GM23338 (cell line): ENCODE results near the gene LMF1. TPM values are rescaled to one million over a fixed set of nuclear protein-coding genes. Genes with fewer than 3 reads are reported as not detected.

Experiments used
- ATAC-seq: fragments of 200-7000 bp; cut with Tn5 transposase; 3 replicates; pipeline ENCODE4 v1.9.1; 2020
- DNase-seq: peaks from one replicate; pipeline ENCODE4 v3.0.0-alpha.2; 2015; ENCODE audit warnings: low spot score
- H2AFZ ChIP-seq: fragments of 200-600 bp; sonication (generic); 2 replicates; pipeline ENCODE4 v1.8.0; 2016; ENCODE audit warnings: antibody characterized with exemption, mild to moderate bottlenecking, moderate library complexity
- H3F3A ChIP-seq: fragments of 200-600 bp; sonication (generic); replicated peaks from 2 replicates; pipeline ENCODE4 v1.8.0; 2017; ENCODE audit warnings: antibody characterized with exemption, mixed run types, low read depth
- H3K27ac ChIP-seq: fragments of 200-600 bp; sonication (generic); 2 replicates; pipeline ENCODE4 v1.6.1; 2016; ENCODE audit warnings: low read depth
- H3K27me3 ChIP-seq: fragments of 200-600 bp; sonication (generic); 2 replicates; pipeline ENCODE4 v1.8.0; 2016; ENCODE audit warnings: mild to moderate bottlenecking, mixed run types, moderate library complexity; ENCODE audit not compliant: insufficient read depth
- H3K36me3 ChIP-seq: fragments of 200-600 bp; sonication (generic); 2 replicates; pipeline ENCODE4 v1.8.0; 2016; ENCODE audit warnings: mild to moderate bottlenecking; ENCODE audit not compliant: insufficient read depth
- H3K4me1 ChIP-seq: fragments of 200-600 bp; sonication (generic); 2 replicates; pipeline ENCODE4 v1.8.0; 2016; ENCODE audit warnings: mild to moderate bottlenecking, moderate library complexity; ENCODE audit not compliant: insufficient read depth
- H3K4me2 ChIP-seq: fragments of 200-600 bp; sonication (generic); 2 replicates; pipeline ENCODE4 v1.7.1; 2017; ENCODE audit warnings: mixed run types
- H3K4me3 ChIP-seq: fragments of 200-600 bp; sonication (generic); 2 replicates; pipeline ENCODE4 v1.6.1; 2016; ENCODE audit warnings: mixed run types
- H3K79me2 ChIP-seq: fragments of 200-600 bp; sonication (generic); replicated peaks from 2 replicates; pipeline ENCODE4 v1.8.0; 2017; ENCODE audit warnings: mild to moderate bottlenecking; ENCODE audit not compliant: insufficient read depth
- H3K9me2 ChIP-seq: fragments of 200-600 bp; sonication (generic); 2 replicates; pipeline ENCODE4 v1.8.0; 2017; ENCODE audit not compliant: insufficient read depth
- H4K20me1 ChIP-seq: fragments of 200-600 bp; sonication (generic); replicated peaks from 2 replicates; pipeline ENCODE4 v1.8.0; 2017; ENCODE audit warnings: mild to moderate bottlenecking; ENCODE audit not compliant: insufficient read depth
- H3K27ac Mint-ChIP-seq: 2 replicates; pipeline ENCODE4 v1.8.0; 2020; ENCODE audit warnings: inconsistent platforms, mild to moderate bottlenecking, moderate library complexity, mixed read lengths
- H3K27me3 Mint-ChIP-seq: 3 replicates; pipeline ENCODE4 v1.8.0; 2022; ENCODE audit warnings: low read depth, mild to moderate bottlenecking, moderate library complexity, mixed read lengths, inconsistent platforms; ENCODE audit not compliant: insufficient read depth, poor library complexity
- H3K36me3 Mint-ChIP-seq: 3 replicates; pipeline ENCODE4 v1.8.0; 2021; ENCODE audit warnings: low read depth, mild to moderate bottlenecking, inconsistent platforms, moderate library complexity, mixed read lengths
- H3K4me1 Mint-ChIP-seq: 3 replicates; pipeline ENCODE4 v1.8.0; 2020; ENCODE audit warnings: mild to moderate bottlenecking, inconsistent platforms, mixed read lengths
- H3K4me3 Mint-ChIP-seq: 3 replicates; pipeline ENCODE4 v1.8.0; 2021; ENCODE audit warnings: moderate library complexity, mild to moderate bottlenecking, inconsistent platforms, mixed read lengths
- H3K9me3 Mint-ChIP-seq: 3 replicates; pipeline ENCODE4 v1.8.0; 2020; ENCODE audit warnings: moderate library complexity, mild to moderate bottlenecking, inconsistent platforms, mixed read lengths
- CREB1 ChIP-seq: fragments of 250-450 bp; sonication (Bioruptor Pico); IDR thresholded peaks from 2 replicates; pipeline ENCODE4 v1.5.0; 2020; ENCODE audit warnings: low read depth, mild to moderate bottlenecking, moderate library complexity
- CTCF ChIP-seq, 2 experiments: fragments of 200-600 bp in 1 of 2; sonication (generic) in 1 of 2; conservative IDR thresholded peaks; 2 replicates each; pipeline versions ENCODE4 v1.5.1 to v1.6.1; 2016 to 2017; ENCODE audit warnings: antibody characterized with exemption in 2 of 2, low read depth in 2 of 2, mild to moderate bottlenecking in 2 of 2, moderate library complexity in 1 of 2
- ETS1 ChIP-seq: IDR thresholded peaks from 2 replicates; pipeline ENCODE4 v1.6.1; 2016; ENCODE audit warnings: antibody characterized with exemption
- EZH2 ChIP-seq: fragments of 200-600 bp; sonication (generic); IDR thresholded peaks from one replicate; pipeline ENCODE4 v1.8.0; 2017; ENCODE audit warnings: antibody characterized with exemption, mild to moderate bottlenecking, low read depth; ENCODE audit not compliant: unreplicated experiment
- EZH2phosphoT487 ChIP-seq: fragments of 200-600 bp; sonication (generic); IDR thresholded peaks from one replicate; pipeline ENCODE4 v1.8.1; 2018; ENCODE audit warnings: antibody characterized with exemption; ENCODE audit not compliant: unreplicated experiment
- JUNB ChIP-seq: IDR thresholded peaks from one replicate; pipeline ENCODE4 v1.6.1; 2016; ENCODE audit warnings: antibody characterized with exemption; ENCODE audit not compliant: unreplicated experiment
- NANOG ChIP-seq: IDR thresholded peaks from 2 replicates; pipeline ENCODE4 v1.6.1; 2016; ENCODE audit warnings: antibody characterized with exemption, borderline replicate concordance
- POLR2AphosphoS5 ChIP-seq: IDR thresholded peaks from 2 replicates; pipeline ENCODE4 v1.6.1; 2016; ENCODE audit warnings: antibody characterized with exemption, low read depth
- STAT1 ChIP-seq: IDR thresholded peaks from one replicate; pipeline ENCODE4 v1.6.1; 2016; ENCODE audit warnings: antibody characterized with exemption; ENCODE audit not compliant: unreplicated experiment
- ZNF114 ChIP-seq: fragments of 250-450 bp; sonication (Bioruptor Pico); IDR thresholded peaks from 2 replicates; pipeline ENCODE4 v1.5.0; 2020; ENCODE audit warnings: mild to moderate bottlenecking, moderate library complexity
- ZNF331 ChIP-seq: fragments of 250-450 bp; sonication (Bioruptor Pico); IDR thresholded peaks from 2 replicates; pipeline ENCODE4 v1.5.0; 2020; ENCODE audit warnings: low read depth, mild to moderate bottlenecking, moderate library complexity
- ZNF462 ChIP-seq: fragments of 250-450 bp; sonication (Bioruptor Pico); IDR thresholded peaks from 2 replicates; pipeline ENCODE4 v1.5.0; 2020; ENCODE audit warnings: mild to moderate bottlenecking, moderate library complexity
- polyA plus RNA-seq: library from polyadenylated mRNA; unstranded; fragments of >200 nt; fragmentation: Nextera tagmentation; extraction: Ambion mirVana; gene quantifications from 2 replicates; pipeline ENCODE4 v1.2.1, GENCODE V29; 2016
- total RNA-seq: library from RNA; depleted of rRNA; stranded (reverse); fragments of >200 nt; shearing (Covaris generic); gene quantifications from 2 replicates; pipeline ENCODE4 v1.2.3, GENCODE V29; 2014
- TF ChIP-seq, protein P1 (sequence below): IDR thresholded peaks from one replicate; pipeline ENCODE4 v1.6.1; 2018; ENCODE audit warnings: antibody characterized with exemption; ENCODE audit not compliant: unreplicated experiment

The LMF1 gene
- total and polyA plus RNA-seq, 2 experiments from 2014 or later = 4.2 to 10.1 TPM

DNA sequence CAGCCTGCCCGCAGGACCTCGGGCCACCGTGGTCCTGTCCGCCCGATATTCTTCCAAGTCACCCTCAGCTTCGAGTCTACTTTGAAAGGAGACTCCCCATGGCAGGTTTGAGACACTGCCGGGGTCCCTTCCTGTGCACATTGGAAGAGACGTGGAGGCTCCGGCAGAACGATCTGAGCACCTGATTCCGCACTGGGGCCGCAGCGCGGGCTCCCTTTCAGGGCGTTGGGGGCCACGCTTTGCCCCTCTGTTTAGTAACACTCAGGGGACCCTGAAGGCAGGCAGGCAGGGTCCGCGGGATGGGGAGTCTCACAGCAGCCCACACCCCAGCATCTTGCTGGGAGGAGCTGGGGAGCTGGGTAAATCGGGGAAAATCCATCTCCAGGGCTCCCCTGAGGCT is 41.4 kb upstream of the LMF1 start:
- no peaks in the 10 kb centered on the region for H3K4me1 Mint-ChIP-seq
- Histone ChIP-seq H3K4me2 (no peak overlapping the region), H3F3A (no peaks in the 10 kb centered on the region), H3K79me2 (no peaks in the 10 kb centered on the region), H3K4me1 (no peaks in the 10 kb centered on the region), H3K27ac (no peak overlapping the region), H3K4me3 (no peak overlapping the region), H2AFZ (no peak overlapping the region), H3K36me3 (no peaks in the 10 kb centered on the region), H3K27me3 (no peaks in the 10 kb centered on the region), H3K9me2 (no peaks in the 10 kb centered on the region), H4K20me1 (no peaks in the 10 kb centered on the region)
- ATAC-seq (no peak), DNase-seq (no peak)
- no peaks in the 10 kb centered on the region for H3K9me3 Mint-ChIP-seq
- no peak overlapping the region for H3K4me3 Mint-ChIP-seq
- H3K36me3 Mint-ChIP-seq = no peaks in the 10 kb centered on the region
- no peak overlapping the region for H3K27ac Mint-ChIP-seq
- TF ChIP-seq NANOG = no peak
- TF ChIP-seq JUNB = no peak
- TF ChIP-seq POLR2AphosphoS5 = no peak
- no peak for TF ChIP-seq ZNF331
- TF ChIP-seq ETS1 = no peak
- TF ChIP-seq CREB1 (CRISPR knock-in tag) = no peak
- TF ChIP-seq EZH2 = no peak
- TF ChIP-seq STAT1 = no peak
- no peak for TF ChIP-seq CTCF (conservative IDR thresholded peaks at IDR 0.05; ENCODE audit: low read depth in 2 of 2)
- TF ChIP-seq ZNF462 (CRISPR knock-in tag) = no peak
- TF ChIP-seq EZH2phosphoT487 = no peak
- no peak for TF ChIP-seq ZNF114
- TF ChIP-seq, protein P1, sequence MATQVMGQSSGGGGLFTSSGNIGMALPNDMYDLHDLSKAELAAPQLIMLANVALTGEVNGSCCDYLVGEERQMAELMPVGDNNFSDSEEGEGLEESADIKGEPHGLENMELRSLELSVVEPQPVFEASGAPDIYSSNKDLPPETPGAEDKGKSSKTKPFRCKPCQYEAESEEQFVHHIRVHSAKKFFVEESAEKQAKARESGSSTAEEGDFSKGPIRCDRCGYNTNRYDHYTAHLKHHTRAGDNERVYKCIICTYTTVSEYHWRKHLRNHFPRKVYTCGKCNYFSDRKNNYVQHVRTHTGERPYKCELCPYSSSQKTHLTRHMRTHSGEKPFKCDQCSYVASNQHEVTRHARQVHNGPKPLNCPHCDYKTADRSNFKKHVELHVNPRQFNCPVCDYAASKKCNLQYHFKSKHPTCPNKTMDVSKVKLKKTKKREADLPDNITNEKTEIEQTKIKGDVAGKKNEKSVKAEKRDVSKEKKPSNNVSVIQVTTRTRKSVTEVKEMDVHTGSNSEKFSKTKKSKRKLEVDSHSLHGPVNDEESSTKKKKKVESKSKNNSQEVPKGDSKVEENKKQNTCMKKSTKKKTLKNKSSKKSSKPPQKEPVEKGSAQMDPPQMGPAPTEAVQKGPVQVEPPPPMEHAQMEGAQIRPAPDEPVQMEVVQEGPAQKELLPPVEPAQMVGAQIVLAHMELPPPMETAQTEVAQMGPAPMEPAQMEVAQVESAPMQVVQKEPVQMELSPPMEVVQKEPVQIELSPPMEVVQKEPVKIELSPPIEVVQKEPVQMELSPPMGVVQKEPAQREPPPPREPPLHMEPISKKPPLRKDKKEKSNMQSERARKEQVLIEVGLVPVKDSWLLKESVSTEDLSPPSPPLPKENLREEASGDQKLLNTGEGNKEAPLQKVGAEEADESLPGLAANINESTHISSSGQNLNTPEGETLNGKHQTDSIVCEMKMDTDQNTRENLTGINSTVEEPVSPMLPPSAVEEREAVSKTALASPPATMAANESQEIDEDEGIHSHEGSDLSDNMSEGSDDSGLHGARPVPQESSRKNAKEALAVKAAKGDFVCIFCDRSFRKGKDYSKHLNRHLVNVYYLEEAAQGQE = no peak
- peaks cover 9% of the 10 kb centered on the region for H3K27me3 Mint-ChIP-seq
